NCI-H2081 treated with DMSO at 0.1 percent for 48 hours (cell line): ENCODE measurements around the gene FBLN1.
"Not testable (repeated sequence)": the region's sequence is repeated elsewhere in the genome, so short reads cannot be mapped to it uniquely, and the experiment has no call there.

Experiments used
- DNase-seq: peaks from one replicate; lab custom pipeline; 2025; lab: John Stamatoyannopoulos, UW

Gene FBLN1

GRCh38 chr22:45528046-45528445, 25.4 kb downstream of the FBLN1 start:
- DNase-seq = no peak

- no peak for DNase-seq
Measured at GRCh38 chr22:45529105-45529504, 26.4 kb downstream of the FBLN1 start.

GRCh38 chr22:45529971-45530575, 27.4 kb downstream of the FBLN1 start:
- no peak for DNase-seq

- no peak for DNase-seq
Measured at GRCh38 chr22:45531441-45532234, 29.0 kb downstream of the FBLN1 start.

GRCh38 chr22:45532235-45532631, 29.6 kb downstream of the FBLN1 start:
- no peak for DNase-seq

- no peak for DNase-seq
Measured at GRCh38 chr22:45533703-45534102, 31.0 kb downstream of the FBLN1 start.

GRCh38 chr22:45534339-45535192, 31.9 kb downstream of the FBLN1 start:
- DNase-seq = peak; percentile 51

- DNase-seq = no peak
Measured at GRCh38 chr22:45535290-45535689, 32.6 kb downstream of the FBLN1 start.

- DNase-seq = not testable (repeated sequence)
Measured at GRCh38 chr22:45535835-45536234, 33.2 kb downstream of the FBLN1 start.

- peak; percentile 26 for DNase-seq
Measured at GRCh38 chr22:45537734-45538181, 35.1 kb downstream of the FBLN1 start.

GRCh38 chr22:45538281-45538680, 35.6 kb downstream of the FBLN1 start:
- no peak for DNase-seq

GRCh38 chr22:45540122-45540521, 37.4 kb downstream of the FBLN1 start:
- DNase-seq = no peak

- no peak for DNase-seq
Measured at GRCh38 chr22:45541382-45541979, 38.8 kb downstream of the FBLN1 start.

- DNase-seq = no peak
Measured at GRCh38 chr22:45542001-45542520, 39.4 kb downstream of the FBLN1 start.

GRCh38 chr22:45542736-45543135, 40.1 kb downstream of the FBLN1 start:
- DNase-seq = not testable (repeated sequence)

- DNase-seq = no peak
Measured at GRCh38 chr22:45543243-45543642, 40.6 kb downstream of the FBLN1 start.

GRCh38 chr22:45544588-45545170, 42.0 kb downstream of the FBLN1 start:
- no peak for DNase-seq

GRCh38 chr22:45546333-45547015, 43.8 kb downstream of the FBLN1 start:
- no peak for DNase-seq

GRCh38 chr22:45547016-45547345, 44.3 kb downstream of the FBLN1 start:
- no peak for DNase-seq

- DNase-seq = no peak
Measured at GRCh38 chr22:45547731-45548130, 45.0 kb downstream of the FBLN1 start.

GRCh38 chr22:45548247-45548840, 45.7 kb downstream of the FBLN1 start:
- no peak for DNase-seq
